ENCODE measurements around the gene PRKAA2. TPM values are rescaled to one million over a fixed set of nuclear protein-coding genes. Genes with fewer than 3 reads are reported as not detected.
"Not testable (repeated sequence)": the region's sequence is repeated elsewhere in the genome, so short reads cannot be mapped to it uniquely, and the experiment has no call there.

Gene PRKAA2
- total RNA-seq (ENCODE audit: insufficient read depth, low replicate concordance), result 4.8 TPM

GRCh38 chr1:56644919-56645676 is at the start of gene PRKAA2:
TSS of gene PRKAA2 (plus strand) at chr1:56645314. CDS start at chr1:56645388, 74 bp downstream.
- peak; percentile 28 for DNase-seq (ENCODE audit: low spot score)

- DNase-seq (ENCODE audit: low spot score), result not testable (repeated sequence)
Observed at GRCh38 chr1:56595397-56596191, 49.5 kb upstream of the PRKAA2 start.

- DNase-seq (ENCODE audit: low spot score), result not testable (repeated sequence)
Observed at GRCh38 chr1:56610097-56610496, 35.0 kb upstream of the PRKAA2 start.

- not testable (repeated sequence) for DNase-seq (ENCODE audit: low spot score)
Observed at GRCh38 chr1:56610770-56611169, 34.3 kb upstream of the PRKAA2 start.

DNA sequence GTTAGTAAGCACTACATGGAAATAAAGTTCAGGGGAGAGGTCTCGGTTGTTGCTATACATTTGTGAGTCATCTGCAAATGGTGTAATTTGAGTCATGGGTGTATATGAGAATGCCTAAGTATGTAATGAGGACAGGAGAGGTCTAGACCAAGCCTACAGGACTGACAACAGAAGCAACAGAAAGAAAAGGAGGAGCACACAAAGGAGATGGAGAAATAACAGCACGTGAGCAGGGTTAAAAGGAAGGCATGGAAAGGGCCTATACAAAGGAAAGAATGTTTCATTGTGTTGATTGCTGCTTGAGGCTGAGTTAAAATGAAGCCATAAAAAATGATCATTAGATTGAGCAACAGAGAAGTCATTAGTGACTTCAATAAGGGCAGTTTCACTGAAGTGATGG is 28.0 kb upstream of the PRKAA2 start:
- no peak for DNase-seq (ENCODE audit: low spot score)

DNA sequence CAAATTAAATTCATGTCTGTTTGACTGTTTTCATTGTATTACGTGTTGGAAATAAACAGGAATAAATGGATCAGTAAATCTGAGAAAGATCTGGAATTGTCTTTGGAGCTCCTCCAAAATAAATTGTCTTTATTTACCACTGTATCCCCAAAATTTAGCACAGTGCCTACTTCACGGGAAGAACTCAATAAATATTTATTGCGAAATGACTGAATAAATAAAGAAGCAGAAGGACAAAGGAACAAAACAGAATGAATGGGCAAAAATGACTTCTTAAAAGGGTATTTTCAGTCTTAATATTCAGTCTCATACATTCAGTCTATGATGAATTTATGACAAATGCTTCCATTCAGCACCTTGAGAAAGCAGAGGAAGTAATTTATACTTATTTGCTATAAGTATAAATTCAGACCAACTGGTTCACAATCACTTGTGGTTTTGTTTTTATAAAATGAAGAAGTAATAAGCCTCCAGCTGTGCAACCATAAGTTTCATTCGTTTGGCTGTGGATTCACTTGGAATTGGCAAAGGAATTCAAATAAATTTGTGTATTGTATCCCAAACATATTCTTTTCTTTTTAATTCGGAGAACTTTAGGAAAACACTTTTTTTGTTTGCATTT is 19.2 kb upstream of the PRKAA2 start:
- no peak for DNase-seq (ENCODE audit: low spot score)

- DNase-seq (ENCODE audit: low spot score), result no peak
Observed at GRCh38 chr1:56626546-56626945, 18.6 kb upstream of the PRKAA2 start.

GRCh38 chr1:56627019-56627635 is 18.0 kb upstream of the PRKAA2 start:
- DNase-seq (ENCODE audit: low spot score), result no peak

- DNase-seq (ENCODE audit: low spot score), result no peak
Observed at GRCh38 chr1:56627636-56628039, 17.5 kb upstream of the PRKAA2 start.

GRCh38 chr1:56630786-56631185 is 14.3 kb upstream of the PRKAA2 start:
- no peak for DNase-seq (ENCODE audit: low spot score)

DNA sequence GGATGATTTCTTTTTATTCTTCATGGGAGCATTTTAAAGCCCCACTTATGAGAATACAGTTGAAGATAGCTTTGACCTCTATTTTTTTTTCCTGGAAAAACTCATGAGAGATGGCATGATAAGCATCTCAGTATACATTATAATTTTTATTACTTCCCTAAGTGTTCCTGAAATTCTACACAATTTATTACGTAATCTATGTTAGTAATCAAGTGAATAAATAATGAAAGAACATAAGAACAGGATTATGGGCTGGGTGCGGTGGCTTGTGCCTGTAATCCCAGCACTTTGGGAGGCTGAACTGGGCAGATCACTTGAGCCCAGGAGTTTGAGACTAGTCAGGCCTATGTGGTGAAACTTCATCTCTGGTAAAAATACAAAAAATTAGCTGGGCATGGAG is 13.2 kb upstream of the PRKAA2 start:
- no peak for DNase-seq (ENCODE audit: low spot score)

- no peak for DNase-seq (ENCODE audit: low spot score)
Observed at GRCh38 chr1:56634981-56635380, 10.1 kb upstream of the PRKAA2 start.

- no peak for DNase-seq (ENCODE audit: low spot score)
Observed at GRCh38 chr1:56638248-56638647, 6.9 kb upstream of the PRKAA2 start.

DNA sequence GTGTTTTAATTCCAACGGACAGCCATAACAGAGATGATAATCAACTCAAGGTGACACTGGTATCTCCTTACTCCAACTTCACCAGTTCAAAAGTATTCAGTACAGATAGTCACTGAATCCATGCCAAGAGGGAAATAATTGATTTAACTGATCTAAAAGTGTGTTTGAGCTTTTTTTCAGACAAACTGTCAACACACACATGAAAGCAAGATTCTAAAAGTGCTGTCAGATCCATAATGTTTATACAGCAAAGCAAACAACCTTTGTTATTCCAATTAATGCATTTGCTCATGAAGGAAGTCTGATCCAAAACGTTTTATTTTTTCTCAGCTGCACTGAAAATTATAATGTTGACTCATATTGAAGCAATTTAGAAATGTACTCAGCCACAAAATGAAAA is 5.9 kb upstream of the PRKAA2 start:
- DNase-seq (ENCODE audit: low spot score), result no peak

DNA sequence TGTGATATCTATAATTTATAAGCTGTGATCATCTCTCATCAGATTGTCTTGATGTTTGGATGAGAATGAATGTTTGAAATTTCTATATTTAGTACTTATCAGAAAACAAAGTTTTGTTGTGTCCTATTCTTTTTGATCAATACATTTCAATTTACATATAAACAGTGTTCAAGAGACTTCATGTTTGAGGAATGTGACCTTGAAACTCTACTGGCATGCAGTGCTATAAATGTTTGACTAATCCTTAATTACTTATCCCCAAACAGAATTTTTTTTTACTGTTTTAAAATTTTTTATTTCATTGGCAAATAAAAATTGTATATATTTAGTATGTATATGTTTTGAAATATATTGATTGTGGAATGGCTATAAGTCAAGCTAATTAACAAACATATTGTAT is 1.5 kb upstream of the PRKAA2 start:
- no peak for DNase-seq (ENCODE audit: low spot score)

DNA sequence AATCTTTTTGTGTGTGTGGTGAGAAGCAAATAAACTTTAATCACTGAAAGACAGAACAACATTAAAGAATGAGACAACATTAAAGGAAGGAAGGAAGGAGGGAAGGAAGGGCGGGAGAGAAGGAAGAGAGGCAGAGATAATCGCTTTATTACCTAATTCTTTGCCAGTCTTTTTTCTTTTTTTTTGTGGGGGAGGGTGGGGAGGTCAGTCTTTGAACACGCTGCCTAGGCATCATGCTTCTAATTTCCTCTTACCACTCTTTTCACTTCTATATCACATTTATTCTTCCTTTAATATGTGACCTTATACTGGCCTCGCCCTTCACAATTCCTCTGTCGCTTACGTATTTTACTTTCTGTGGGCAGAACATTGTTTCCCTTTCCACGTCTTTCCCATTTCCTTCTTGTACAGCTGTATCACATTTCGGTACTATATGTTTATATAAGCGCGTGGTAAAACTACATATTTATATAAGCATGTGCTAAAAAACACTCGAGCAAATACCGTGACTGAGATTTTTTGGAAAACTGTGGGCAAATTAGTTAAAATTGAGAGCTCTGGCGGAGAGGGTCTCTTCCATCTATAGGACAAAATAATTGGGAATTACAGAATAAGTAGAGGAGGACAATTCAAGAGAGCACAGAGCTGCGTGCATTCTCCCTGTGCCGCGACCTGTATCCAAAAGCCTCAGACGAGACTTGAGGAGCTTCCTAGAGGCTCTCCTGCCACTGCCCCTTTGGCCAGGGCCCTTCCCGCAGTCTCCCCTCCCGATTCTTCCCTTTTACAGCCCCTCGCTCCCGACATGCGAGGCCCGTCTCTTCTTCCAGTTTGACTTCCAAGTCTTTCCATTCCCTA is 823 bp upstream of the PRKAA2 start:
- DNase-seq (ENCODE audit: low spot score), result peak; percentile 10

DNA sequence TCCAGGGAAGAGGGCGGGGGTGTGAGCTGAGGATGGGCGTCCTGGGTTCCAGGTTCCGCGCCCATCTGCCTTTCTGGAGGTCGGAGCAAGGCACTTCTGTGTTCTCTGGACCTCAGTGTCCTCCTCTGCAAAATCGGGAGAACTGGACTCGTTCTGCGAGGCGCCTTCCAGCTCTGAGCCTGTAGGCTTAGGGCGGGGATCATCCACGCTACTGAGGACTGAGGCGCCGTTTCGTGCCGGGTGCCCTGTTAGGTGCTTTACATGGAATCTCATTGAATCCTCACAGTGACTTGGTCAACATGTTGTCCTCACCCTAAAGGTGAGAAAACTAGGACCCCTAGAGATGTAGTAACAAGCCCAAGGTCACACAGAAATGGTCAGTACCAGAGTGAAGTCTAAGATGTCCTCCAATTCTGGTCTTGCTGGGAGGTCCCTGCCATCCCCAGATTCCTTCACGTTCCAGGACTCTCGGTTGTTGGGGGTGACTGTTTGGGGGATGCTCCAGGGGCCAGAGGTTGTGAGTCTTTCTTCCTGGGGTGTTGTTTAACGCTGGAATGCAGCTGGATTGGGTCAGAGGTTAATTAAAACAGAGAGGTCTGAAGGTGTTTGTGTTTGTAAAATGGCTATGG is 677 bp downstream of the PRKAA2 start:
- DNase-seq (ENCODE audit: low spot score), result peak; percentile 10

GRCh38 chr1:56646611-56647010 is 1.5 kb downstream of the PRKAA2 start:
- no peak for DNase-seq (ENCODE audit: low spot score)

DNA sequence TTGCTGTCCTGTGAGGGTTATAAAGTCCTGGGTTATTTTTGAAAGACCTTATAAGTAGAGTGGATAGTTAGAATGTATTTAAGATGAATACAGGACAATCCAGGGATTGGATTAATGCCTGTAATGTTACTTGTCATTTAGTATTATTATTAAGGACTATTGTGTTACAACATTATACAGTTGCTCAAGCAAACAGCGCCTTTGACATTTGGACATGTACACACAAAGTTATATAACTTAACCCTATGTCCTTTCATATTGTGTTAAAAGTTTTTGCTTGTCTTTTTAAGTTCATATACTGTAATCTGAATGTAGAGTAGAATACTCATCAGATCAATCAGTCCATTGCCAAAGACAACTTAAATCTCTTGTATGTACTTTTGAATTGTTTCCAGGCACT is 2.0 kb downstream of the PRKAA2 start:
- DNase-seq (ENCODE audit: low spot score), result no peak

GRCh38 chr1:56648546-56648945 is 3.4 kb downstream of the PRKAA2 start:
- no peak for DNase-seq (ENCODE audit: low spot score)

Data from umbilical cord (tissue), 2 donors.